GM12874 (cell line): ENCODE data around the gene CCL8.

Source experiments
- TF ChIP-seq, protein P1 (sequence below): IDR thresholded peaks from 2 replicates; pipeline ENCODE4 v1.5.1; 2011; ENCODE audit warnings: low read depth, mild to moderate bottlenecking, control low read depth, low read length, moderate library complexity; ENCODE audit not compliant: insufficient read depth

Gene CCL8

DNA sequence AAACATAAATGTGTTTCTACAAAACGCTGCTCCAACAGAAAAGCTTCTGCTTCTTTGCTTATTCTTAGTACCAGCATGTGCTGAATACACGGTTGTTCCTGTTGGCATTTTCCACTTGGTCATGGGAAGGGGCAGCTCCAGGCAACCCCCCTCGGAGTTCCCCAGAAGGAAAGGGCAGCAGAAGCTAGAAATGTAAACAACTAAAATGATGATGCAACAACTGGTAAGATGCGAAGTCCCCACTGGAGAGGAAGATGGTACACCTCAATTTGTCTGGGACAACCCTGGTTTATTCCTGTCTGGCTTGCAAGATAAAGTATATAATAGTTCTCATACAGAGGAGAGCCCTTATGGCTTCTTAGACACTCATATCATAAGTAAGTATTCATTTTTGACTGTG is 27.8 kb downstream of the CCL8 start:
- TF ChIP-seq, protein P1, sequence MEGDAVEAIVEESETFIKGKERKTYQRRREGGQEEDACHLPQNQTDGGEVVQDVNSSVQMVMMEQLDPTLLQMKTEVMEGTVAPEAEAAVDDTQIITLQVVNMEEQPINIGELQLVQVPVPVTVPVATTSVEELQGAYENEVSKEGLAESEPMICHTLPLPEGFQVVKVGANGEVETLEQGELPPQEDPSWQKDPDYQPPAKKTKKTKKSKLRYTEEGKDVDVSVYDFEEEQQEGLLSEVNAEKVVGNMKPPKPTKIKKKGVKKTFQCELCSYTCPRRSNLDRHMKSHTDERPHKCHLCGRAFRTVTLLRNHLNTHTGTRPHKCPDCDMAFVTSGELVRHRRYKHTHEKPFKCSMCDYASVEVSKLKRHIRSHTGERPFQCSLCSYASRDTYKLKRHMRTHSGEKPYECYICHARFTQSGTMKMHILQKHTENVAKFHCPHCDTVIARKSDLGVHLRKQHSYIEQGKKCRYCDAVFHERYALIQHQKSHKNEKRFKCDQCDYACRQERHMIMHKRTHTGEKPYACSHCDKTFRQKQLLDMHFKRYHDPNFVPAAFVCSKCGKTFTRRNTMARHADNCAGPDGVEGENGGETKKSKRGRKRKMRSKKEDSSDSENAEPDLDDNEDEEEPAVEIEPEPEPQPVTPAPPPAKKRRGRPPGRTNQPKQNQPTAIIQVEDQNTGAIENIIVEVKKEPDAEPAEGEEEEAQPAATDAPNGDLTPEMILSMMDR, result no peak

DNA sequence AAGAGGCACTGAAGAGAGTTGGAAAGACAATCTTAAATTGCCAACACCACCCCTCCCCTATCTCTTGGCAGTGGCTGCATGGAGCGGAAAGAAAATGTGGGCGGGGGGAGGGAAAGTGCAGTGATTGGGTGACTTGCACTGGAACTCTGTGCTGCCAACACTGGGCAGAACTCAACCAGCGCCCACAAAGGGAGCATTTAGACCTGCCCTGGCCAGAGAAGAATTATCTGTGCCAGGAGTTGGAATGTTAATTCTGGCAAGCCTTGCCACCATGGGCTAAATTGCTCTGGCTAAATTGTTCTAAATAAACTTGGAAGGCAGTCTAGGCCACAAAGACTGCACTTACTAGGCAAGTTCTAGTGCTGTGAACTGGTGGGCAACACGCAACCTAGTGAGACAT is 30.5 kb downstream of the CCL8 start:
- TF ChIP-seq, protein P1, result no peak

DNA sequence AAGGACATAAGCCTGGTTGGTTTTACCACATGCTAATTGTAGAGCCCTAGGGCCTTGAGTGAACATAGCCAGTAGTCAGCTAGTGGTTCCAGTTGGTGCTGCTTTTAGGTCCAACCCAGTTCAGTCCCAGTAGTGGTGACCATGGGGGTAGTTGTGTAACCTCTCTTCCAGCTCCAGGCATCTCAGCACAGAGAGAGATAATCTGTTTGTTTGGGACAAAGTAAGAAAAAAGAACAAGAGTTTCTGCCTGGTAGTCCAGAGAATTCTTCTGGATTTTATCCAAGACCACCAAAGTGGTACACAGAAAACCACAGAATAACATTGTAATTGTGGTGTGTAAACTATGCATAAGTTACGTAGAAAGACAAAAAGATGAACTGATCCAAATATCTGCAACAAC is 31.9 kb downstream of the CCL8 start:
- TF ChIP-seq, protein P1, result no peak

DNA sequence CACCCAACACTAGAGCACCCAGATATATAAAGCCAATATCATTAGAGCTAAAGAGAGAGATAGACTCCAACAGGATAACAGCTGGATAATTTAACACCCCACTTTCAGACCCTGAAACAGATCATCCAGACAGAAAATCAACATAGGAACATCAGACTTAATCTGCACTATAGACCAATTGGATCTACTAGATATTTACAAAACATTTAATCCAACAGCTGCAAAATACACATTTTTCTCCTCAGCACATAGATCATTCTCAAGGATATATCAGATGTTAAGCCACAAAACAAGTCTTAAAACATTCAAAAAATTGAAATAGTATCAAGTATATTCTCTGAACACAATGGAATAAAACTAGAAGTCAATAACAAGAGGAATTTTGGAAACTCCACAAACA is 33.0 kb downstream of the CCL8 start:
- TF ChIP-seq, protein P1, result no peak

DNA sequence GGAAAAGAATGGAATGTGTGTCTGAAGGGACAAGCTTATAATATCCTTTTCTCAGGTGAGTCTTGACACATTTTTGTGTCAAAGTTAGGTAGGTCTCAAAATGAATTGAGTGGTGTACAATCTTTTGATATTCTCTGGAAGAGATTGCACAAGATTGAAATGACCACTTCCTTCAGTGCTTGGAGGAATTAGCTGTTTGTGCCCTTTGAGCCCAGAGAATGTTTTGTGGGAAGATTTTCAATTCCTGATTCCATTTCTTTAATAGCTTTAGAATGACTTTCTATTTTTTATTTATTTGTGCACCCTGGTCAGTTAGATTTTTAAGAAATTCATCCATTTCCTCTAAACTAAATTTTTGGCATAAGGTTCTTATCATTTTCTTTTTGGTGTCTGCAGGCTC is 35.4 kb downstream of the CCL8 start:
- TF ChIP-seq, protein P1, result no peak

DNA sequence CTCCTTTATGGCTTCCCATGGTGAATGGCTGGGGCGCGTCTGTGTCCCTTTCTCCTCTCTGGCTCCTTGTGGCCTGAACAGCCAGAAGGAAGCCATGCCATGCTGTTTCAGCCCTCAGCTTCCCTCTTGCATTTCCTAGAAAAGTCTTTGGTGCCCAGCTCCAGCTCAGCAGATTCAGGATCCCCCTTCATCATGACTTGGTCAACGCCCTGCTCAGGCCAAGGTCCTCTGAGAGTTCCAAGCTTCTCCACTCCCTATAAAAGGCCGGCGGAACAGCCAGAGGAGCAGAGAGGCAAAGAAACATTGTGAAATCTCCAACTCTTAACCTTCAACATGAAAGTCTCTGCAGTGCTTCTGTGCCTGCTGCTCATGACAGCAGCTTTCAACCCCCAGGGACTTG is 37.0 kb downstream of the CCL8 start, which contains the start of gene CCL13:
TSS of gene CCL13 (plus strand) at position 287 of the 400 bp plus-strand sequence. CDS start at position 334, 47 bp downstream.
- TF ChIP-seq, protein P1, result no peak

DNA sequence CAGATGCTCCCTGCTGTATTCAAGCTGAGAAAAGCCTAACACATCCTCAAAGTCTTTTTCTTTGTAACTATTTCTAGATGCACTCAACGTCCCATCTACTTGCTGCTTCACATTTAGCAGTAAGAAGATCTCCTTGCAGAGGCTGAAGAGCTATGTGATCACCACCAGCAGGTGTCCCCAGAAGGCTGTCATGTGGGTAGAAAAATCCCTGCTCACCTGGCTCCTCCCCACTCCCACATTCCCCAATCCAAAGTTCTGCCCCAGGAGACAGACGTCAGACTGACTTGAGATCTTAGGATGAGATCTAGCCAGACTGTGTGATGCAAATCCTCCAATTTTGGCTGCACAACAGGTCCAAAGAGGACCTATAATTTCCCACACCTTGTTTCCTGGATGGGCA is 38.2 kb downstream of the CCL8 start:
- TF ChIP-seq, protein P1, result no peak

DNA sequence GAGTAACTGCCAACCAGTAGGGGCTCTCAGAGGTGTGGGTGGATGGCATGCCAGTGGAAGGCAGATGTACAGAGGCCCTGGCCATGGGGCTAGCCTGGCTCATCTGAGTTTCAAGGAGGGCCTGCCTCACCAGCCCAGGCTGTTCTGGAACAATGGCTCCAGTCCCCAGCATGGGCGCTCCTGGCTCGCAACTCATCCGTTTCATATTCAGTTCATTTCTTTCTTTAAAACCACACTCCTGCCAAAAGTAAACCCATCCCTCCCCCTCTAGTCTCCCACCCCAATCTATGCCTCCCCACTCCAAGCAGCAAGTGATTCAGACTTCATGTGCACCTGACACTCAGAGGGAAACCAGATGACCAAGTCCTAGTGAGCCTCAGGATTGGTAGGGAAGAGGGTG is 39.4 kb downstream of the CCL8 start:
- TF ChIP-seq, protein P1, result no peak
